Natural killer cell (primary cell): Measurements from ENCODE around the gene PRODH. TPM values are rescaled to one million over a fixed set of nuclear protein-coding genes. Genes with fewer than 3 reads are reported as not detected.
"Not testable (repeated sequence)": the region's sequence is repeated elsewhere in the genome, so short reads cannot be mapped to it uniquely, and the experiment has no call there.

ENCODE experiments used
- ATAC-seq, 3 donors: fragments of 150-1000 bp in 2 of 3; fragments of 200-7000 bp in 1 of 3; cut with Tn5 transposase; 1 replicate in 1 of 3; 2 replicates in 2 of 3; pipeline ENCODE4 v1.10.0; 2021; ENCODE audit warnings: mild to moderate bottlenecking in 2 of 3, moderate library complexity in 2 of 3
- DNase-seq, 2 donors: peaks; one replicate each; pipeline versions ENCODE4 v3.0.0 to v3.0.0-alpha.2; 2013 to 2021; ENCODE audit warnings: mixed read lengths in 1 of 2
- H3K27ac ChIP-seq: one replicate; pipeline ENCODE4 v1.5.1; 2013; ENCODE audit warnings: mild to moderate bottlenecking, low read length
- H3K27me3 ChIP-seq: one replicate; pipeline ENCODE4 v1.6.1; 2013; ENCODE audit warnings: low read length; ENCODE audit not compliant: control insufficient read depth, insufficient read depth
- H3K36me3 ChIP-seq: one replicate; pipeline ENCODE4 v1.6.1; 2013; ENCODE audit warnings: low read length; ENCODE audit not compliant: control insufficient read depth, insufficient read depth
- H3K4me1 ChIP-seq: one replicate; pipeline ENCODE4 v1.6.1; 2013; ENCODE audit warnings: low read length; ENCODE audit not compliant: control insufficient read depth, insufficient read depth
- H3K4me3 ChIP-seq: one replicate; pipeline ENCODE4 v1.5.1; 2013; ENCODE audit warnings: low read length
- H3K9me3 ChIP-seq: one replicate; pipeline ENCODE4 v1.6.1; 2013; ENCODE audit warnings: low read length; ENCODE audit not compliant: control insufficient read depth, insufficient read depth
- H3K27ac Mint-ChIP-seq, 2 donors: one replicate each; pipeline ENCODE4 v1.8.0; 2022; ENCODE audit warnings: mild to moderate bottlenecking in 2 of 2, mixed read lengths in 2 of 2, moderate library complexity in 1 of 2
- H3K27me3 Mint-ChIP-seq, 2 donors: one replicate each; pipeline ENCODE4 v1.8.0; 2022; ENCODE audit warnings: low read depth in 2 of 2, mixed read lengths in 2 of 2
- H3K36me3 Mint-ChIP-seq: one replicate; pipeline ENCODE4 v1.8.0; 2022; ENCODE audit warnings: mixed read lengths
- H3K4me1 Mint-ChIP-seq, 2 donors: one replicate each; pipeline ENCODE4 v1.8.0; 2022; ENCODE audit warnings: mixed read lengths in 2 of 2
- H3K4me3 Mint-ChIP-seq: one replicate; pipeline ENCODE4 v1.8.0; 2022; ENCODE audit warnings: mild to moderate bottlenecking, moderate library complexity, mixed read lengths
- H3K9me3 Mint-ChIP-seq, 2 donors: one replicate each; pipeline ENCODE4 v1.8.0; 2022; ENCODE audit warnings: mixed read lengths in 2 of 2
- CTCF ChIP-seq: fragments of 200-600 bp; IDR thresholded peaks from one replicate; pipeline ENCODE4 v1.8.0; 2022; ENCODE audit warnings: antibody characterized with exemption
- WGBS: methylation state at CpG from one replicate; pipeline ENCODE4 v1.1.7; 2013; ENCODE audit warnings: missing lambda C conversion rate; ENCODE audit not compliant: insufficient coverage; 5-methylcytosine and 5-hydroxymethylcytosine counted together
- intact Hi-C: fragments of 100-400 bp; cut with micrococcal nuclease; formaldehyde crosslinking; loops from one replicate; pipeline ENCODE4 v1.14.2; 2022
- total RNA-seq, 4 donors: library from RNA; stranded (reverse); fragments of 120-200 nt in 1 of 4; gene quantifications; one replicate each; pipeline versions ENCODE4 v1.2.3 to v1.2.4, GENCODE V29; 2013 to 2022

Gene PRODH
- total RNA-seq, 3 donors from 2014 or later (not counting 1 experiment from before 2014, with no cell fraction given), result not detected

- Mint-ChIP-seq H3K4me3 (no peak overlapping the region), H3K4me1 (no peaks in the 10 kb centered on the region), H3K27me3 (peaks cover 7 to 12% of the 10 kb centered on the region in 2 donors), H3K27ac (no peak overlapping the region), H3K36me3 (no peaks in the 10 kb centered on the region), H3K9me3 (no peaks in the 10 kb centered on the region)
- H3K27me3 ChIP-seq, result peaks cover 2% of the 10 kb centered on the region
- no peak overlapping the region for H3K4me3 ChIP-seq
- no peaks in the 10 kb centered on the region for H3K36me3 ChIP-seq
- TF ChIP-seq CTCF, result no peak
- WGBS, result 72% methylated on average over 19 of the region's 19 CpGs
- no peak overlapping the region for H3K27ac ChIP-seq
- no peak for DNase-seq
- ATAC-seq, result no peak
- intact Hi-C loops, result no loop called here
- H3K9me3 ChIP-seq, result no peaks in the 10 kb centered on the region
- H3K4me1 ChIP-seq, result peaks cover 2% of the 10 kb centered on the region
These were observed 35.2 kb upstream of the PRODH start for GRCh38 chr22:18971321-18971751.

- no peak for TF ChIP-seq CTCF
- intact Hi-C loops, result no loop called here
- Mint-ChIP-seq H3K27me3 (peaks cover 7 to 12% of the 10 kb centered on the region in 2 donors), H3K36me3 (no peaks in the 10 kb centered on the region), H3K4me1 (no peaks in the 10 kb centered on the region), H3K9me3 (no peaks in the 10 kb centered on the region), H3K4me3 (no peak overlapping the region), H3K27ac (no peak overlapping the region)
- ATAC-seq, result no peak
- no peaks in the 10 kb centered on the region for H3K9me3 ChIP-seq
- no peak overlapping the region for H3K4me3 ChIP-seq
- no peaks in the 10 kb centered on the region for H3K36me3 ChIP-seq
- DNase-seq, result no peak
- no peak overlapping the region for H3K27ac ChIP-seq
- peaks cover 2% of the 10 kb centered on the region for H3K4me1 ChIP-seq
- 5% methylated on average over 28 of the region's 28 CpGs for WGBS
- peaks cover 2% of the 10 kb centered on the region for H3K27me3 ChIP-seq
These were observed 34.8 kb upstream of the PRODH start for GRCh38 chr22:18970948-18971315.

- no peak overlapping the region for H3K4me3 ChIP-seq
- H3K27ac Mint-ChIP-seq, result no peak overlapping the region
- H3K4me1 ChIP-seq, result peaks cover 2% of the 10 kb centered on the region
- intact Hi-C loops, result no loop called here
- H3K4me1 Mint-ChIP-seq, result no peaks in the 10 kb centered on the region
- WGBS, result under 1% methylated on average over 94 of the region's 94 CpGs
- H3K27me3 ChIP-seq, result peaks cover 2% of the 10 kb centered on the region
- no peak for DNase-seq
- H3K27me3 Mint-ChIP-seq, result peaks cover 7 to 12% of the 10 kb centered on the region in 2 donors
- H3K9me3 ChIP-seq, result no peaks in the 10 kb centered on the region
- H3K4me3 Mint-ChIP-seq, result no peak overlapping the region
- H3K36me3 ChIP-seq, result no peaks in the 10 kb centered on the region
- H3K36me3 Mint-ChIP-seq, result no peaks in the 10 kb centered on the region
- no peak for TF ChIP-seq CTCF
- no peak overlapping the region for H3K27ac ChIP-seq
- no peaks in the 10 kb centered on the region for H3K9me3 Mint-ChIP-seq
- ATAC-seq, result peak in 1 of 3 donors; percentile 53
These were observed 34.3 kb upstream of the PRODH start for GRCh38 chr22:18970176-18970947.

- H3K9me3 ChIP-seq, H3K9me3 Mint-ChIP-seq, intact Hi-C loops, H3K4me3 ChIP-seq, H3K4me1 Mint-ChIP-seq, ATAC-seq, H3K36me3 Mint-ChIP-seq, H3K36me3 ChIP-seq, DNase-seq, H3K27ac Mint-ChIP-seq, H3K27ac ChIP-seq, H3K27me3 ChIP-seq, H3K4me1 ChIP-seq: not testable (repeated sequence)
- 66% methylated on average over 14 of the region's 14 CpGs for WGBS
- Mint-ChIP-seq H3K27me3 (peaks cover 4 to 12% of the 10 kb centered on the region in 2 donors), H3K4me3 (peak overlapping the region; percentile 37)
These were observed 33.3 kb upstream of the PRODH start for GRCh38 chr22:18969158-18969942.
